Naive thymus-derived CD8-positive, alpha-beta T cell (primary cell): ENCODE results near the gene CORO6. TPM values are rescaled to one million over a fixed set of nuclear protein-coding genes. Genes with fewer than 3 reads are reported as not detected.
A peak's percentile ranks its signal among the peaks of the same experiment; 100 is the strongest.

Experiments used
- ATAC-seq, 2 donors: fragments of 150-1000 bp; cut with Tn5 transposase in 1 of 2; sonication (Bioruptor Pico), chemical (Tn5 transposase) in 1 of 2; 1 replicate in 1 of 2; 2 replicates in 1 of 2; pipeline ENCODE4 v1.10.0; 2021; ENCODE audit warnings: mild to moderate bottlenecking in 2 of 2, moderate library complexity in 2 of 2
- POLR2A ChIA-PET: fragments of 350-600 bp; sonication (Branson Sonifier 250); formaldehyde crosslinking; loops from one replicate; lab custom pipeline; 2021; ENCODE audit warnings: antibody characterized with exemption; lab: Charles Lee
- DNase-seq, 10 donors: peaks; one replicate each; pipeline versions ENCODE4 v3.0.0 to v3.0.0-alpha.2; 2020 to 2022
- H3K27ac Mint-ChIP-seq, 10 donors: one replicate each; pipeline ENCODE4 v1.8.0; 2020 to 2022; ENCODE audit warnings: mild to moderate bottlenecking in 10 of 10, mixed read lengths in 10 of 10, moderate library complexity in 4 of 10, inconsistent platforms in 1 of 10
- H3K27me3 Mint-ChIP-seq, 5 donors: one replicate each; pipeline ENCODE4 v1.8.0; 2021 to 2022; ENCODE audit warnings: mixed read lengths in 5 of 5
- H3K36me3 Mint-ChIP-seq, 3 donors: one replicate each; pipeline ENCODE4 v1.8.0; 2020 to 2022; ENCODE audit warnings: mixed read lengths in 3 of 3, mild to moderate bottlenecking in 2 of 3, inconsistent platforms in 1 of 3
- H3K4me1 Mint-ChIP-seq, 4 donors: one replicate each; pipeline ENCODE4 v1.8.0; 2021 to 2022; ENCODE audit warnings: mixed read lengths in 4 of 4
- H3K4me3 Mint-ChIP-seq, 10 donors: one replicate each; pipeline ENCODE4 v1.8.0; 2020 to 2022; ENCODE audit warnings: mild to moderate bottlenecking in 10 of 10, mixed read lengths in 10 of 10, moderate library complexity in 6 of 10, inconsistent platforms in 1 of 10
- H3K9me3 Mint-ChIP-seq, 9 donors: one replicate each; pipeline ENCODE4 v1.8.0; 2020 to 2022; ENCODE audit warnings: mixed read lengths in 9 of 9, mild to moderate bottlenecking in 3 of 9, inconsistent platforms in 1 of 9, moderate library complexity in 1 of 9
- polyA plus RNA-seq, 3 donors: library from polyadenylated mRNA; unstranded; fragments of 300-500 nt; fragmentation: Illumina TruSeq; gene quantifications; one replicate each; pipeline ENCODE4 v1.2.3, GENCODE V29; 2021
- total RNA-seq, 8 experiments: library from RNA in 2 of 8; stranded (reverse) in 2 of 8; gene quantifications; one replicate each; pipeline ENCODE4 v1.2.3 and lab custom pipeline; 2021 to 2026

Gene CORO6
- total and polyA plus RNA-seq, 5 experiments from 2014 or later, result 0.22 to 2.2 (median 1.0) TPM; not detected in 1

- Mint-ChIP-seq H3K4me3 (peak overlapping the region in 5 of 10 donors; percentile 2 to 58 (median 28)), H3K9me3 (no peaks in the 10 kb centered on the region), H3K27ac (peak overlapping the region in 1 of 10 donors; percentile 22), H3K4me1 (peaks cover 10 to 26% (median 24%) of the 10 kb centered on the region in 4 donors), H3K27me3 (no peaks in the 10 kb centered on the region), H3K36me3 (no peaks in the 10 kb centered on the region)
- DNase-seq (no peak), ATAC-seq (no peak)
- POLR2A ChIA-PET, result interaction anchor here (0.6 to 1.2 kb wide), 2 partner anchors 11 to 30 kb away, joined by 4 to 6 read pairs; no protein-coding TSS in a partner anchor
These were observed 11.2 kb downstream of the CORO6 start for GRCh38 chr17:29611351-29612093.

DNA sequence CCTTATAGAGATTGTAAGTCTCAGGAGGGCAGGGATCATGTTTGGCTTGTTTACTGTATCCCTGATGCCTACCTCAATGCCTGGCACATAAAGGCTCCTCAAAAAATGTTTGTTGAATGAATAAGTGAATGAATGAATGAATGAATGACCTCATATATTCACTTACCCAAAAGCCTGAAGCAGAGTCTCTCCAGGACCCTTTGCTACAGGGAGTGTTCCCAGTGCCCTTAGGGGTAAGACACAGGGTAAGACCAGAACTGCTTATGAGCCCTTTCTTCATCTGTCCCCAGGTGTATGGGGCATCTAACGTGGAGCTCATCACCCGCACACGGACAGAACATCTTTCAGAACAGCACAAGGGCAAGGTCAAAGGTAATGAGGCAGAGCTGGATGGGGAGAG lies 12.3 kb downstream of the CORO6 start:
- Mint-ChIP-seq H3K4me1 (peaks cover 7 to 18% (median 15%) of the 10 kb centered on the region in 4 donors), H3K9me3 (no peaks in the 10 kb centered on the region), H3K4me3 (no peak overlapping the region), H3K27me3 (no peaks in the 10 kb centered on the region), H3K36me3 (no peaks in the 10 kb centered on the region), H3K27ac (peak overlapping the region in 1 of 10 donors; percentile 27)
- ATAC-seq, result no peak
- no peak for DNase-seq
- POLR2A ChIA-PET, result interaction anchor here (1.2 kb wide), 1 partner anchor 29 kb away, joined by 6 read pairs; no protein-coding TSS in a partner anchor

DNA sequence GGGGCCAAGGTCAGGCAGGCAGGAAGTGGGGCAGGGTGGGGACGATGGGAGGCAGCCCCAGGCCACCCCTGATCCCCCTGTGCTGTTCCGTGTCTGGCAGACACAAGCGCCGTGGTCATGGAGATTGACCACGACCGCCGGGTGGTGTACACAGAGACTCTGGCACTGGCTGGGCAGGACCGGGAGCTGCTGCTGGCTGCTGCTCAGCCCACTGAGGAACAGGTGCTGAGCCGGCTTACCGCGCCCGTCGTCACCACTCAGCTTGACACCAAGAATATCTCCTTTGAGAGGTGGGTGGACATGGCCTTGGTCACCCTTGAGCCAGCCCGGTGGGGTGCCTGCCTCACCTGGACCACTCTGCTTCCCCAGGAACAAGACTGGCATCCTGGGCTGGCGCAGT lies 13.7 kb downstream of the CORO6 start:
- ATAC-seq, result no peak
- H3K9me3 Mint-ChIP-seq, result no peaks in the 10 kb centered on the region
- DNase-seq, result no peak
- no peaks in the 10 kb centered on the region for H3K36me3 Mint-ChIP-seq
- no peak overlapping the region for H3K27ac Mint-ChIP-seq
- peaks cover 0 to 6% (median 2%) of the 10 kb centered on the region in 4 donors for H3K4me1 Mint-ChIP-seq
- no peak overlapping the region for H3K4me3 Mint-ChIP-seq
- POLR2A ChIA-PET, result interaction anchor here (1.2 kb wide), 2 partner anchors 9 to 17 kb away, joined by 3 to 4 read pairs; partner anchors contain the start of gene ANKRD13B
- no peaks in the 10 kb centered on the region for H3K27me3 Mint-ChIP-seq

- POLR2A ChIA-PET, result interaction anchor here (1.2 to 1.3 kb wide), 2 partner anchors 10 to 20 kb away, joined by 3 to 4 read pairs; no protein-coding TSS in a partner anchor
- Mint-ChIP-seq H3K36me3 (no peaks in the 10 kb centered on the region), H3K9me3 (no peaks in the 10 kb centered on the region), H3K27me3 (no peaks in the 10 kb centered on the region), H3K4me3 (no peak overlapping the region), H3K27ac (no peak overlapping the region), H3K4me1 (peaks cover 0 to 2% (median 0%) of the 10 kb centered on the region in 4 donors)
- ATAC-seq (no peak), DNase-seq (no peak)
These were observed 15.0 kb downstream of the CORO6 start for GRCh38 chr17:29607557-29608195.

GRCh38 chr17:29603109-29603674 lies 19.5 kb downstream of the CORO6 start:
- DNase-seq, result no peak
- POLR2A ChIA-PET, result no interaction called here
- Mint-ChIP-seq H3K9me3 (no peaks in the 10 kb centered on the region), H3K36me3 (no peaks in the 10 kb centered on the region), H3K27ac (peak overlapping the region in 1 of 10 donors; percentile 36), H3K4me1 (no peaks in the 10 kb centered on the region), H3K27me3 (no peaks in the 10 kb centered on the region), H3K4me3 (no peak overlapping the region)
- no peak for ATAC-seq

- Mint-ChIP-seq H3K36me3 (no peaks in the 10 kb centered on the region), H3K27ac (no peak overlapping the region), H3K27me3 (peaks cover 0 to 2% (median 0%) of the 10 kb centered on the region in 5 donors), H3K4me1 (peaks cover 0 to 13% (median 9%) of the 10 kb centered on the region in 4 donors), H3K9me3 (no peaks in the 10 kb centered on the region), H3K4me3 (no peak overlapping the region)
- ATAC-seq, result no peak
- POLR2A ChIA-PET, result interaction anchor here (1.1 to 1.6 kb wide), 2 partner anchors 16 to 18 kb away, joined by 4 read pairs; no protein-coding TSS in a partner anchor
- no peak for DNase-seq
These were observed 25.1 kb downstream of the CORO6 start for GRCh38 chr17:29597361-29598172.

GRCh38 chr17:29596811-29597210 lies 25.9 kb downstream of the CORO6 start:
- ATAC-seq (no peak), DNase-seq (no peak)
- H3K27ac Mint-ChIP-seq, result peak overlapping the region in 1 of 10 donors; percentile 52
- POLR2A ChIA-PET, result interaction anchor here (1.3 kb wide), 1 partner anchor 18 kb away, joined by 4 read pairs; no protein-coding TSS in a partner anchor
- H3K36me3 Mint-ChIP-seq, result no peaks in the 10 kb centered on the region
- peaks cover 1 to 19% (median 17%) of the 10 kb centered on the region in 4 donors for H3K4me1 Mint-ChIP-seq
- H3K4me3 Mint-ChIP-seq, result no peak overlapping the region
- no peaks in the 10 kb centered on the region for H3K9me3 Mint-ChIP-seq
- peaks cover 0 to 2% (median 0%) of the 10 kb centered on the region in 5 donors for H3K27me3 Mint-ChIP-seq

GRCh38 chr17:29595943-29596774 lies 26.6 kb downstream of the CORO6 start:
- DNase-seq, result no peak
- Mint-ChIP-seq H3K4me3 (no peak overlapping the region), H3K9me3 (no peaks in the 10 kb centered on the region), H3K27ac (peak overlapping the region in 2 of 10 donors; percentile 52 to 56), H3K36me3 (no peaks in the 10 kb centered on the region), H3K27me3 (peaks cover 0 to 2% (median 0%) of the 10 kb centered on the region in 5 donors), H3K4me1 (peaks cover 3 to 25% (median 23%) of the 10 kb centered on the region in 4 donors)
- no peak for ATAC-seq
- POLR2A ChIA-PET, result interaction anchor here (1.3 kb wide), 1 partner anchor 19 kb away, joined by 4 read pairs; no protein-coding TSS in a partner anchor

DNA sequence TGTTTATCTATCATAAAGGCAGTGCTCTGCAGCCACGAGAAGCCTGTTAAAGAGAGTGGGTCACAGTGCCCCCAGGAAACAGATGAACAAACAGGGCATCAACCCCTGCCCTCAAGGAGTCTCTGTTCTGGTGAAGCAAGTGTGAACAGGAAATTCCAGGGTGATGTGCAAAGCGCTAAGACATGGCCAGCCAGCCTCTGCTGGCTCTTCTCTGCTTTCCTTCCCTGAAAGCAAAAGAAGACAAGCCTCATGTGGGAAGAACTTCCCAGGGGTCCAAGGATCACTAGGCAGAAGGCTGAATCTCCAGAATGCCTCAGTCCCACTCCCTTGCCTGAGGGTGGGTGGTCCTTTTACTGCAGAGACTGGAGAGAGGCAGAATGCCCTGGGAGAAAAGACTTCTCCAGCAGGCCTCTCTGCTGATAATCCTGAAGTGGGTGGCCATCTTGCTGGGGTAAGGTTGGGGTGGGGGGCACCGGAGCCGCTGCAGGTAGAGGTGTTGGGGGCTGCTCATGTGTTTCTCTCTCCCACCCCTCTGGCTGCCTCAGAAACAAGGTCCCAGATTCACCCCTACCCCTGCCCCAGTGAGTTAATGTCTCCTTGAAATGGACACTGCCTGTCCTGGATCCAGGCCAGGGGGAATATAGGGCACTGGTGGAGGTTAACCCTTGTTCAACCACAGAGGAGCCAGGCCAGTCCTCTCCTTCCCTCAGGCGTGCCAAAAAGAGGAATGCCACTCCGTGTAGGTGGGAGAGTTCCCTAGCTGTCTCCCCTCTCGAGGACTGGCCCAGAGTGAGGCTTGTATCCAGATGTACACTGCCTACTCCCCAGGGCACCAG lies 27.4 kb downstream of the CORO6 start:
- Mint-ChIP-seq H3K36me3 (no peaks in the 10 kb centered on the region), H3K27me3 (peaks cover 0 to 2% (median 0%) of the 10 kb centered on the region in 5 donors), H3K4me1 (peaks cover 6 to 34% (median 31%) of the 10 kb centered on the region in 4 donors), H3K27ac (no peak overlapping the region), H3K4me3 (peak overlapping the region in 7 of 10 donors; percentile 18 to 86 (median 39)), H3K9me3 (no peaks in the 10 kb centered on the region)
- ATAC-seq, result no peak
- POLR2A ChIA-PET, result interaction anchor here (4.9 kb wide), 1 partner anchor 20 kb away, joined by 79 read pairs; no protein-coding TSS in a partner anchor
- DNase-seq, result no peak

DNA sequence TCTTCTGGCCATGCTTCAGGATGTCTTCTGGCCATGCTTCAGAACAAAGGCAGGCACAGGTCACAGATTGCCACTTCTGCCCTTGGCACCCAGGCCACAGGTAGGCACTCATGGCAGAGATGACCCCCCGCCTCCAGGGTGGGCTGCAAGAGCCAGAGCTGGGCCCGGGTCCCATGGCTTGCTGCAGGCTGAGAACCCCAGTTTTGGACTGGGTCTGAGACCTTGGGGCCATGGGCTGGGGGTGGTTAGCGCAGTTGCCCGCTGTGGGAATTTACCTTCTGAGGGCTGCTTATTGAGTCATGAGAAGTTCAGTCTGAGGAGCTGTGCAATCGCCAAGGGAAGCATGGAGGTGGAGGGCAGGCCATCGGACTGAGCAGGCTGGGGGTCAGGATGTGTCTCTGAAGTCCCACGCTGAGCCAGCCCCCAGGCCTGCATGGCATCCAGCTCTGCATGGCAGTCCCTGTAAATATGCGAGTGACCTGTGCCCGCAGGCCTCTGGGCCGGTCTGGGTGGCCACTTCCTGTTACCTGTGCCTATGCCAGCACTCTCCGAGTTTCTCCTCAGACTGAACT lies 28.1 kb downstream of the CORO6 start:
- no peaks in the 10 kb centered on the region for H3K9me3 Mint-ChIP-seq

More for the DNA sequence above, 28.1 kb downstream of the CORO6 start:
- no peak overlapping the region for H3K27ac Mint-ChIP-seq
- H3K27me3 Mint-ChIP-seq, result peaks cover 0 to 2% (median 0%) of the 10 kb centered on the region in 5 donors
- DNase-seq, result no peak
- H3K36me3 Mint-ChIP-seq, result no peaks in the 10 kb centered on the region
- no peak for ATAC-seq
- POLR2A ChIA-PET, result interaction anchor here (0.6 to 4.9 kb wide), 3 partner anchors 7 to 21 kb away, joined by 3 to 79 read pairs (median 43); no protein-coding TSS in a partner anchor
- H3K4me3 Mint-ChIP-seq, result peak overlapping the region; percentile 71 to 87 (median 75)
- H3K4me1 Mint-ChIP-seq, result peaks cover 7 to 41% (median 37%) of the 10 kb centered on the region in 4 donors
